ENCODE results near the gene RIMBP2. TPM values are rescaled to one million over a fixed set of nuclear protein-coding genes. Genes with fewer than 3 reads are reported as not detected.
"Not testable (repeated sequence)": the region's sequence is repeated elsewhere in the genome, so short reads cannot be mapped to it uniquely, and the experiment has no call there.

Gene RIMBP2
- total RNA-seq, 1 experiment from 2014 or later = 0.95 TPM

- no peaks in the 10 kb centered on the region for H3K9me3 ChIP-seq (ENCODE audit: low read depth, low read length, poor library complexity, severe bottlenecking)
- BruUV-seq (replicated peaks) = no TSS peak
- DNase-seq (ENCODE audit: low spot score) = no peak
- CTCF ChIA-PET = no interaction called here
- H3K27ac ChIP-seq (ENCODE audit: low read depth, low read length, poor library complexity, severe bottlenecking) = no peak overlapping the region
- intact Hi-C loops (cut with micrococcal nuclease; ENCODE audit: unreplicated experiment) = no loop called here
- no peaks in the 10 kb centered on the region for H3K4me1 ChIP-seq (ENCODE audit: insufficient read depth, low read length, poor library complexity, severe bottlenecking)
- H3K27me3 ChIP-seq (replicated peaks; ENCODE audit: insufficient read depth, low read depth, low read length, poor library complexity) = peaks cover 17% of the 10 kb centered on the region
- TF ChIP-seq EZH2 (IDR thresholded peaks at IDR 0.05; ENCODE audit: borderline replicate concordance, low read depth, low read length, poor library complexity, severe bottlenecking) = no peak
- no peak for TF ChIP-seq CTCF (conservative IDR thresholded peaks at IDR 0.05; ENCODE audit: low read depth, low read length)
- POLR2A ChIA-PET (ENCODE audit: low non-redundant PET) = no interaction called here
- H3K4me3 ChIP-seq (ENCODE audit: low read depth, low read length, poor library complexity, severe bottlenecking) = no peak overlapping the region
- no peaks in the 10 kb centered on the region for H3K36me3 ChIP-seq (ENCODE audit: insufficient read depth, low read length, poor library complexity, severe bottlenecking)
Measured at GRCh38 chr12:130742716-130743115, 26.6 kb upstream of the RIMBP2 start.

GRCh38 chr12:130742112-130742511 lies 26.0 kb upstream of the RIMBP2 start:
- CTCF ChIA-PET = no interaction called here
- TF ChIP-seq EZH2 (IDR thresholded peaks at IDR 0.05; ENCODE audit: borderline replicate concordance, low read depth, low read length, poor library complexity, severe bottlenecking) (no peak), CTCF (conservative IDR thresholded peaks at IDR 0.05; ENCODE audit: low read depth, low read length) (no peak)
- intact Hi-C loops (cut with micrococcal nuclease; ENCODE audit: unreplicated experiment) = no loop called here

GRCh38 chr12:130739571-130739970 lies 23.5 kb upstream of the RIMBP2 start:
- BruUV-seq (replicated peaks) = no TSS peak
- H3K27ac ChIP-seq (ENCODE audit: low read depth, low read length, poor library complexity, severe bottlenecking) = no peak overlapping the region
- H3K27me3 ChIP-seq (replicated peaks; ENCODE audit: insufficient read depth, low read depth, low read length, poor library complexity) = peaks cover 48% of the 10 kb centered on the region
- H3K4me3 ChIP-seq (ENCODE audit: low read depth, low read length, poor library complexity, severe bottlenecking) = no peak overlapping the region
- H3K4me1 ChIP-seq (ENCODE audit: insufficient read depth, low read length, poor library complexity, severe bottlenecking) = no peaks in the 10 kb centered on the region
- no peak for TF ChIP-seq CTCF (conservative IDR thresholded peaks at IDR 0.05; ENCODE audit: low read depth, low read length)
- TF ChIP-seq EZH2 (IDR thresholded peaks at IDR 0.05; ENCODE audit: borderline replicate concordance, low read depth, low read length, poor library complexity, severe bottlenecking) = no peak
- POLR2A ChIA-PET (ENCODE audit: low non-redundant PET) = no interaction called here
- CTCF ChIA-PET = no interaction called here
- intact Hi-C loops (cut with micrococcal nuclease; ENCODE audit: unreplicated experiment) = no loop called here
- no peaks in the 10 kb centered on the region for H3K36me3 ChIP-seq (ENCODE audit: insufficient read depth, low read length, poor library complexity, severe bottlenecking)
- DNase-seq (ENCODE audit: low spot score) = no peak
- no peaks in the 10 kb centered on the region for H3K9me3 ChIP-seq (ENCODE audit: low read depth, low read length, poor library complexity, severe bottlenecking)

More at GRCh38 chr12:130742112-130742511, 26.0 kb upstream of the RIMBP2 start:
- Histone ChIP-seq H3K27me3 (replicated peaks; ENCODE audit: insufficient read depth, low read depth, low read length, poor library complexity) (peaks cover 23% of the 10 kb centered on the region), H3K4me1 (ENCODE audit: insufficient read depth, low read length, poor library complexity, severe bottlenecking) (no peaks in the 10 kb centered on the region), H3K27ac (ENCODE audit: low read depth, low read length, poor library complexity, severe bottlenecking) (no peak overlapping the region), H3K36me3 (ENCODE audit: insufficient read depth, low read length, poor library complexity, severe bottlenecking) (no peaks in the 10 kb centered on the region), H3K4me3 (ENCODE audit: low read depth, low read length, poor library complexity, severe bottlenecking) (no peak overlapping the region), H3K9me3 (ENCODE audit: low read depth, low read length, poor library complexity, severe bottlenecking) (no peaks in the 10 kb centered on the region)
- POLR2A ChIA-PET (ENCODE audit: low non-redundant PET) = no interaction called here
- no peak for DNase-seq (ENCODE audit: low spot score)
- BruUV-seq (replicated peaks) = no TSS peak

- H3K27ac ChIP-seq (ENCODE audit: low read depth, low read length, poor library complexity, severe bottlenecking); BruUV-seq (replicated peaks); H3K36me3 ChIP-seq (ENCODE audit: insufficient read depth, low read length, poor library complexity, severe bottlenecking); DNase-seq (ENCODE audit: low spot score); H3K4me3 ChIP-seq (ENCODE audit: low read depth, low read length, poor library complexity, severe bottlenecking); POLR2A ChIA-PET (ENCODE audit: low non-redundant PET); intact Hi-C loops (cut with micrococcal nuclease; ENCODE audit: unreplicated experiment); H3K9me3 ChIP-seq (ENCODE audit: low read depth, low read length, poor library complexity, severe bottlenecking); CTCF ChIA-PET; H3K4me1 ChIP-seq (ENCODE audit: insufficient read depth, low read length, poor library complexity, severe bottlenecking): not testable (repeated sequence)
- H3K27me3 ChIP-seq (replicated peaks; ENCODE audit: insufficient read depth, low read depth, low read length, poor library complexity) = peaks cover 55% of the 10 kb centered on the region
Measured at GRCh38 chr12:130738403-130738802, 22.3 kb upstream of the RIMBP2 start.
